ENCODE measurements around the gene ZC2HC1C.

ZC2HC1C gene

GRCh38 chr14:75069121-75069810 is at the start of gene ZC2HC1C:
TSS of gene ZC2HC1C (plus strand) at chr14:75069641. CDS start at chr14:75070574, 933 bp downstream.
- DNase-seq, result peak; percentile 75

GRCh38 chr14:75022655-75023054 is 46.8 kb upstream of the ZC2HC1C start:
- DNase-seq, result peak; percentile 23

- no peak for DNase-seq
These were observed 46.3 kb upstream of the ZC2HC1C start for GRCh38 chr14:75023108-75023507.

- DNase-seq, result no peak
These were observed 44.4 kb upstream of the ZC2HC1C start for GRCh38 chr14:75025082-75025481.

- DNase-seq, result no peak
These were observed 43.6 kb upstream of the ZC2HC1C start for GRCh38 chr14:75025876-75026275.

- no peak for DNase-seq
These were observed 39.3 kb upstream of the ZC2HC1C start for GRCh38 chr14:75030147-75030546.

- DNase-seq, result no peak
These were observed 36.5 kb upstream of the ZC2HC1C start for GRCh38 chr14:75032939-75033338.

- DNase-seq, result no peak
These were observed 28.9 kb upstream of the ZC2HC1C start for GRCh38 chr14:75040507-75040906.

GRCh38 chr14:75040959-75041358 is 28.5 kb upstream of the ZC2HC1C start:
- no peak for DNase-seq

- no peak for DNase-seq
These were observed 27.8 kb upstream of the ZC2HC1C start for GRCh38 chr14:75041613-75042012.

GRCh38 chr14:75042035-75042434 is 27.4 kb upstream of the ZC2HC1C start:
- no peak for DNase-seq

- no peak for DNase-seq
These were observed 25.1 kb upstream of the ZC2HC1C start for GRCh38 chr14:75044322-75044721.

GRCh38 chr14:75044752-75045151 is 24.7 kb upstream of the ZC2HC1C start:
- DNase-seq, result no peak

- no peak for DNase-seq
These were observed 23.2 kb upstream of the ZC2HC1C start for GRCh38 chr14:75046275-75046674.

GRCh38 chr14:75046899-75047298 is 22.5 kb upstream of the ZC2HC1C start:
- no peak for DNase-seq

GRCh38 chr14:75047506-75047905 is 21.9 kb upstream of the ZC2HC1C start:
- DNase-seq, result no peak

- DNase-seq, result no peak
These were observed 21.3 kb upstream of the ZC2HC1C start for GRCh38 chr14:75048101-75048500.

GRCh38 chr14:75049136-75049535 is 20.3 kb upstream of the ZC2HC1C start:
- no peak for DNase-seq

GRCh38 chr14:75049731-75050201 is 19.7 kb upstream of the ZC2HC1C start:
- no peak for DNase-seq

- DNase-seq, result peak; percentile 85
These were observed 18.4 kb upstream of the ZC2HC1C start, which contains the start of gene MLH3 for GRCh38 chr14:75050852-75051555. TSS of gene MLH3 (minus strand) at chr14:75051467. CDS start at chr14:75049655, 1,812 bp downstream.

- DNase-seq, result no peak
These were observed 17.9 kb upstream of the ZC2HC1C start for GRCh38 chr14:75051556-75051899.

GRCh38 chr14:75053396-75054291 is 15.8 kb upstream of the ZC2HC1C start:
- no peak for DNase-seq

- no peak for DNase-seq
These were observed 15.0 kb upstream of the ZC2HC1C start for GRCh38 chr14:75054421-75054820.

Data from activated CD4-positive, alpha-beta T cell treated with anti-CD3 and anti-CD28 coated beads for 48 hours (primary cell).